H1 (cell line): Measurements from ENCODE around the gene BLTP3B. TPM values are rescaled to one million over a fixed set of nuclear protein-coding genes. Genes with fewer than 3 reads are reported as not detected.

Experiments used
- CTCF ChIA-PET: fragments of 300-600 bp; sonication (Branson Sonifier 250); formaldehyde crosslinking; loops from one replicate; lab custom pipeline; 2021; ENCODE audit not compliant: partially characterized antibody; lab: Charles Lee
- POLR2A ChIA-PET: fragments of 300-600 bp; sonication (Branson Sonifier 250); formaldehyde crosslinking; loops from one replicate; lab custom pipeline; 2021; ENCODE audit warnings: inconsistent platforms; ENCODE audit not compliant: partially characterized antibody; lab: Charles Lee
- DNase-seq, 2 experiments: peaks; one replicate each; pipeline versions ENCODE4 v3.0.0 to v3.0.0-alpha.2; 2010 to 2022; ENCODE audit warnings: low spot score in 2 of 2, low read depth in 1 of 2, mixed read lengths in 1 of 2
- FAIRE-seq: peaks from 2 replicates; lab custom pipeline; 2011; peaks lifted over from hg19 to GRCh38; lab: Jason Lieb, UNC
- H2AFZ ChIP-seq: 2 replicates; pipeline ENCODE4 v1.8.1; 2012; ENCODE audit warnings: low read length, inconsistent platforms
- H2AK5ac ChIP-seq: 2 replicates; pipeline ENCODE4 v1.6.1; 2013; ENCODE audit warnings: low read depth, low read length
- H2BK120ac ChIP-seq: replicated peaks from 2 replicates; pipeline ENCODE3; 2013; ENCODE audit warnings: low read depth, low read length, inconsistent platforms
- H2BK12ac ChIP-seq: 2 replicates; pipeline ENCODE4 v1.6.1; 2013; ENCODE audit warnings: low read depth, low read length
- H2BK15ac ChIP-seq: 2 replicates; pipeline ENCODE4 v1.6.1; 2013; ENCODE audit warnings: low read length
- H2BK20ac ChIP-seq: 2 replicates; pipeline ENCODE4 v1.6.1; 2013; ENCODE audit warnings: low read length
- H2BK5ac ChIP-seq: 2 replicates; pipeline ENCODE4 v1.6.1; 2013; ENCODE audit warnings: low read depth, low read length
- H3K14ac ChIP-seq: 2 replicates; pipeline ENCODE4 v1.6.1; 2013; ENCODE audit warnings: inconsistent platforms; ENCODE audit not compliant: insufficient read length
- H3K18ac ChIP-seq: 2 replicates; pipeline ENCODE4 v1.6.1; 2013; ENCODE audit warnings: low read length; ENCODE audit errors: extremely low read depth
- H3K23ac ChIP-seq: 2 replicates; pipeline ENCODE4 v1.6.1; 2013; ENCODE audit warnings: inconsistent platforms; ENCODE audit not compliant: insufficient read length
- H3K23me2 ChIP-seq: 2 replicates; pipeline ENCODE4 v1.6.1; 2013; ENCODE audit warnings: low read depth, low read length
- H3K27ac ChIP-seq: 2 replicates; pipeline ENCODE4 v1.6.1; 2011; ENCODE audit warnings: low read depth, low read length, inconsistent platforms
- H3K27me3 ChIP-seq, 4 experiments: replicated peaks in 1 of 4; 1 replicate in 1 of 4; 2 replicates in 3 of 4; pipeline versions ENCODE4 v1.6.1 to v1.8.1; 2011 to 2013; ENCODE audit warnings: low read length in 3 of 4, mild to moderate bottlenecking in 3 of 4, inconsistent platforms in 2 of 4, mixed read lengths in 2 of 4, moderate library complexity in 1 of 4; ENCODE audit not compliant: control insufficient read depth in 3 of 4, insufficient read depth in 3 of 4; ENCODE audit errors: extremely low read depth in 1 of 4
- H3K36me3 ChIP-seq, 4 experiments: 2 replicates each; pipeline versions ENCODE4 v1.6.1 to v1.8.1; 2011 to 2013; ENCODE audit warnings: mild to moderate bottlenecking in 4 of 4, low read length in 3 of 4, moderate library complexity in 2 of 4, control low read depth in 1 of 4, inconsistent platforms in 1 of 4; ENCODE audit not compliant: insufficient read depth in 4 of 4, control insufficient read depth in 2 of 4
- H3K4ac ChIP-seq: replicated peaks from 2 replicates; pipeline ENCODE3; 2013; ENCODE audit warnings: low read length, low read depth, mixed read lengths, inconsistent platforms; ENCODE audit not compliant: insufficient read length
- H3K4me1 ChIP-seq, 4 experiments: replicated peaks in 1 of 4; 1 replicate in 1 of 4; 2 replicates in 3 of 4; pipeline versions ENCODE4 v1.6.1 to v1.8.1; 2011 to 2013; ENCODE audit warnings: low read length in 3 of 4, inconsistent platforms in 2 of 4, mixed read lengths in 1 of 4; ENCODE audit not compliant: insufficient read depth in 4 of 4, control insufficient read depth in 3 of 4
- H3K4me2 ChIP-seq, 2 experiments: 2 replicates each; pipeline versions ENCODE4 v1.6.1 to v1.8.1; 2011 to 2013; ENCODE audit warnings: low read depth in 2 of 2, low read length in 2 of 2, control low read depth in 1 of 2, inconsistent platforms in 1 of 2, mild to moderate bottlenecking in 1 of 2; ENCODE audit not compliant: insufficient read depth in 1 of 2
- H3K4me3 ChIP-seq, 4 experiments: fragments of 200-600, 300-600 bp in 1 of 4; sonication (generic), shearing (Covaris generic), sonication (Bioruptor Twin) in 1 of 4; 2 replicates each; pipeline versions ENCODE4 v1.5.1 to v1.8.1; 2011 to 2016; ENCODE audit warnings: low read length in 4 of 4, low read depth in 3 of 4, control low read depth in 2 of 4, inconsistent platforms in 2 of 4, mild to moderate bottlenecking in 2 of 4, mixed read lengths in 1 of 4, moderate library complexity in 1 of 4; ENCODE audit not compliant: insufficient read depth in 2 of 4; ENCODE audit errors: extremely low read depth in 1 of 4
- H3K56ac ChIP-seq: replicated peaks from 2 replicates; pipeline ENCODE3; 2013; ENCODE audit warnings: low read depth, mild to moderate bottlenecking, mixed read lengths, low read length, inconsistent platforms; ENCODE audit not compliant: insufficient read length
- H3K79me1 ChIP-seq: 2 replicates; pipeline ENCODE4 v1.6.1; 2013; ENCODE audit warnings: low read depth, low read length, control low read depth
- H3K79me2 ChIP-seq, 2 experiments: 2 replicates each; pipeline versions ENCODE4 v1.6.1 to v1.8.1; 2012 to 2013; ENCODE audit warnings: low read length in 2 of 2, mild to moderate bottlenecking in 2 of 2, inconsistent platforms in 1 of 2; ENCODE audit not compliant: insufficient read depth in 2 of 2, control insufficient read depth in 1 of 2
- H3K9ac ChIP-seq, 4 experiments: replicated peaks in 1 of 4; 1 replicate in 1 of 4; 2 replicates in 3 of 4; pipeline versions ENCODE4 v1.6.1 to v1.8.1; 2011 to 2013; ENCODE audit warnings: low read depth in 3 of 4, low read length in 3 of 4, control low read depth in 2 of 4, mild to moderate bottlenecking in 2 of 4, moderate library complexity in 2 of 4, inconsistent platforms in 1 of 4; ENCODE audit errors: extremely low read depth in 1 of 4
- H3K9me3 ChIP-seq, 2 experiments: 2 replicates each; pipeline versions ENCODE4 v1.6.1 to v1.8.1; 2012 to 2013; ENCODE audit warnings: mild to moderate bottlenecking in 2 of 2, moderate library complexity in 2 of 2, control low read depth in 1 of 2, inconsistent platforms in 1 of 2, low read depth in 1 of 2, low read length in 1 of 2, mixed read lengths in 1 of 2; ENCODE audit not compliant: insufficient read depth in 2 of 2
- H4K20me1 ChIP-seq, 2 experiments: replicated peaks in 1 of 2; 2 replicates each; pipeline versions ENCODE3 to v1.8.1; 2011 to 2013; ENCODE audit warnings: inconsistent platforms in 2 of 2, low read length in 2 of 2, mild to moderate bottlenecking in 1 of 2; ENCODE audit not compliant: insufficient read depth in 2 of 2, control insufficient read depth in 1 of 2
- H4K5ac ChIP-seq: 2 replicates; pipeline ENCODE4 v1.6.1; 2013; ENCODE audit warnings: low read length, low read depth, mixed read lengths, inconsistent platforms; ENCODE audit not compliant: insufficient read length
- H4K8ac ChIP-seq: 2 replicates; pipeline ENCODE4 v1.8.0; 2013; ENCODE audit warnings: mild to moderate bottlenecking, moderate library complexity, low read length, inconsistent platforms; ENCODE audit not compliant: insufficient read depth; ENCODE audit errors: extremely low read depth
- H4K91ac ChIP-seq: replicated peaks from 2 replicates; pipeline ENCODE3; 2013; ENCODE audit warnings: low read length, mixed read lengths, inconsistent platforms; ENCODE audit not compliant: insufficient read length
- NANOG ChIP-seq: IDR thresholded peaks from 2 replicates; pipeline ENCODE4 v1.6.1; 2011; ENCODE audit warnings: low read length, low read depth, mild to moderate bottlenecking, inconsistent platforms; ENCODE audit not compliant: insufficient read depth, poor library complexity, severe bottlenecking
- SP1 ChIP-seq: IDR thresholded peaks from 2 replicates; pipeline ENCODE4 v1.6.1; 2011; ENCODE audit warnings: low read depth, low read length
- SUZ12 ChIP-seq: fragments of 200-600 bp; sonication (generic); IDR thresholded peaks from 2 replicates; pipeline ENCODE4 v1.6.1; 2012; ENCODE audit warnings: mild to moderate bottlenecking, inconsistent platforms, low read length, moderate library complexity, mixed read lengths
- TEAD4 ChIP-seq: IDR thresholded peaks from 2 replicates; pipeline ENCODE4 v1.6.1; 2012; ENCODE audit warnings: low read depth, low read length, inconsistent platforms, mixed read lengths
- WGBS, 2 experiments: shearing (Covaris generic) in 1 of 2; methylation state at CpG; one replicate each; pipeline versions ENCODE4 v1.1.6 to v1.1.7; 2013 to 2015; ENCODE audit warnings: low lambda C conversion rate in 2 of 2, mixed read lengths in 2 of 2, inconsistent platforms in 1 of 2, low coverage in 1 of 2, missing lambda C conversion rate in 1 of 2; ENCODE audit not compliant: insufficient replicate concordance in 2 of 2, insufficient coverage in 1 of 2, insufficient read length in 1 of 2; ENCODE audit errors: extremely low coverage in 1 of 2, missing lambda C conversion rate in 1 of 2; 5-methylcytosine and 5-hydroxymethylcytosine counted together
- polyA plus RNA-seq, 7 experiments: library from polyadenylated mRNA; depleted of rRNA in 3 of 7; stranded (reverse) in 5 of 7; unstranded in 2 of 7; fragments of >200 nt in 5 of 7; fragments of 200-250 nt in 2 of 7; gene quantifications; 1 replicate in 5 of 7; 2 replicates in 1 of 7; 4 replicates in 1 of 7; pipeline versions ENCODE4 v1.2.1 to v1.2.3, GENCODE V29; 2011 to 2013; ENCODE audit warnings: missing spikeins in 2 of 7, mixed read lengths in 2 of 7
- total RNA-seq: library from RNA; stranded (reverse); fragmentation: NEBNext Ultra II Directional; extraction: Animal tissue kit (Norgen Biotek cat#: 25700); gene quantifications from 2 replicates; pipeline ENCODE4 v1.2.1, GENCODE V29; 2021

Gene BLTP3B
- total and polyA plus RNA-seq, 2 of the 8 experiments (the other 6 are each of a cell fraction or from before 2014, with no cell fraction given) = 7.0 to 28.6 TPM

DNA sequence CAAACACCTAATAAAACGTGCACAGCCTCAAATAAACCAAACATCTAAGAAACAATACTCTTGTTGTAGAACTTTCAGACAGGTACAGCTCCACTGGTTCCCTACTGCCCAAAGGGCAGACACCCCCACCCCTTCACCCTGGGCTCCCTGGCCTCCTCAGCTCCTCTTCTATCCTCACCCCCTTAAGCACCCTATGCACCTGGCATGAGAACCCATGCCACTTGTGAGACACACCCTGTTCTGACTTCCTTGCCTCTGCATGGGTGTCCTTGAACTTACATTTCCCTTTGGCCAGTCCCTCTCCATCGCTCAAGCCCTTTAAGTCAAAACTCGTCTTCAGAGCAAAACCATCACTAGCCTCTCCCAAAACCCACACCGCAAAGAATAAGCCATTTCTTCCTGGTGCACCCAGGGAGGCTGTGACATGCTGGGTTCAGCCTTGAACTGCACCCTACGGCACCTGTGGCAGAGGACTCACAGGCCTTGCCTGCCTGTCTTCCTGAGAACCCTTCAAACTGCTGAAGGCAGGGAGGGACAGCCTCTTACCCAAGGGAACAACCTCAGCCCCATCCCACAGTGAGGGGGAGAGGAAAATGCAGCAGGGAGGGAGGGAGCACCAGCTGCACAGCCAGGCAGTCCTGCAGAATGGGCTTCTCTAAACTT is 45.3 kb upstream of the BLTP3B start:
- no peak overlapping the region for H3K56ac ChIP-seq
- H3K27ac ChIP-seq = no peak overlapping the region
- H4K91ac ChIP-seq = no peak overlapping the region
- H3K79me1 ChIP-seq = no peaks in the 10 kb centered on the region; the same call in 1 of the 2 replicates
- H3K23me2 ChIP-seq = no peaks in the 10 kb centered on the region
- no peak overlapping the region for H3K23ac ChIP-seq
- H2BK15ac ChIP-seq = no peak overlapping the region
- no peak overlapping the region for H3K4me2 ChIP-seq
- H3K36me3 ChIP-seq = peaks cover 0 to 7% (median 1%) of the 10 kb centered on the region in 4 experiments; a peak in 3 of 8 replicates
- no peak for DNase-seq
- H3K14ac ChIP-seq = no peak overlapping the region
- no peak overlapping the region for H3K4ac ChIP-seq
- no peaks in the 10 kb centered on the region for H4K20me1 ChIP-seq
- H4K5ac ChIP-seq = no peak overlapping the region
- no peak overlapping the region for H2AFZ ChIP-seq
- peaks cover 0 to 2% (median 0%) of the 10 kb centered on the region in 4 experiments; a peak in 2 of 7 replicates for H3K4me1 ChIP-seq
- FAIRE-seq = no peak
- WGBS, 2 experiments = 86% methylated on average over 5 of the region's 5 CpGs; no CpG with 5 or more reads in 1 of the 2 experiments
- POLR2A ChIA-PET = interaction anchor here (1.0 to 1.2 kb wide), 3 partner anchors 12 to 37 kb away, joined by 3 read pairs; no protein-coding TSS in a partner anchor
- H3K79me2 ChIP-seq = no peaks in the 10 kb centered on the region; a peak in 2 of 4 replicates
- H4K8ac ChIP-seq = no peak overlapping the region
- H2BK20ac ChIP-seq = no peak overlapping the region
- H2AK5ac ChIP-seq = no peak overlapping the region
- H3K9me3 ChIP-seq = no peaks in the 10 kb centered on the region
- no peak overlapping the region for H3K4me3 ChIP-seq
- CTCF ChIA-PET = interaction anchor here (1.8 to 3.6 kb wide), 2 partner anchors 10 to 33 kb away, joined by 6 to 15 read pairs; no protein-coding TSS in a partner anchor
- H2BK5ac ChIP-seq = no peak overlapping the region
- H2BK120ac ChIP-seq = no peak overlapping the region
- no peaks in the 10 kb centered on the region for H3K27me3 ChIP-seq
- no peak overlapping the region for H3K9ac ChIP-seq
- H2BK12ac ChIP-seq = no peak overlapping the region
- H3K18ac ChIP-seq = no peak overlapping the region
- no peak for TF ChIP-seq SP1
- TF ChIP-seq SUZ12 = no peak
- no peak for TF ChIP-seq TEAD4
- TF ChIP-seq NANOG = no peak
